SU-DHL-6 (cell line): Measurements from ENCODE around the gene LDLRAD2.
"Not testable (repeated sequence)": the region's sequence is repeated elsewhere in the genome, so short reads cannot be mapped to it uniquely, and the experiment has no call there.

Experiments used
- H2AFZ ChIP-seq: fragments of 200-600 bp; sonication (generic); 2 replicates; pipeline ENCODE4 v1.6.1; 2014; ENCODE audit warnings: low read depth, mild to moderate bottlenecking, moderate library complexity, mixed read lengths, antibody characterized with exemption, low read length; ENCODE audit not compliant: severe bottlenecking
- H3F3A ChIP-seq: fragments of 200-600 bp; shearing (Covaris generic); 2 replicates; pipeline ENCODE4 v1.6.0; 2016; ENCODE audit warnings: antibody characterized with exemption, mild to moderate bottlenecking; ENCODE audit not compliant: insufficient read depth
- H3K27ac ChIP-seq: fragments of 200-600 bp; sonication (generic); 2 replicates; pipeline ENCODE4 v1.5.1; 2016; ENCODE audit warnings: low read depth, mild to moderate bottlenecking, low read length, moderate library complexity, mixed read lengths
- H3K27me3 ChIP-seq: fragments of 200-600 bp; sonication (generic), shearing (Covaris generic); 2 replicates; pipeline ENCODE4 v1.6.0; 2014; ENCODE audit warnings: mild to moderate bottlenecking, low read length
- H3K36me3 ChIP-seq: fragments of 200-600 bp; sonication (generic); 2 replicates; pipeline ENCODE4 v1.6.1; 2014; ENCODE audit warnings: mild to moderate bottlenecking, low read length, mixed read lengths
- H3K4me2 ChIP-seq: fragments of 300-600, 200-600 bp; shearing (Covaris generic), sonication (generic); 2 replicates; pipeline ENCODE4 v1.6.0; 2014; ENCODE audit warnings: low read length, low read depth, mild to moderate bottlenecking; ENCODE audit not compliant: poor library complexity, severe bottlenecking
- H3K4me3 ChIP-seq: fragments of 200-600 bp; sonication (generic); 2 replicates; pipeline ENCODE4 v1.5.1; 2014; ENCODE audit warnings: antibody characterized with exemption, low read length, mild to moderate bottlenecking, mixed read lengths; ENCODE audit not compliant: insufficient read depth, poor library complexity, severe bottlenecking
- H3K79me2 ChIP-seq: fragments of 200-600 bp; sonication (generic); 2 replicates; pipeline ENCODE4 v1.6.1; 2014; ENCODE audit warnings: mild to moderate bottlenecking, low read length, moderate library complexity; ENCODE audit not compliant: insufficient read depth
- H3K9ac ChIP-seq: fragments of 200-600 bp; sonication (generic); 2 replicates; pipeline ENCODE4 v1.7.0; 2014; ENCODE audit warnings: mild to moderate bottlenecking, low read length
- H3K9me2 ChIP-seq: fragments of 200-600 bp; sonication (generic); replicated peaks from 2 replicates; pipeline ENCODE4 v1.6.1; 2014; ENCODE audit warnings: low read length; ENCODE audit not compliant: insufficient read depth
- H3K9me3 ChIP-seq: fragments of 200-600 bp; sonication (generic); 2 replicates; pipeline ENCODE4 v1.6.1; 2014; ENCODE audit warnings: low read length, mixed read lengths; ENCODE audit not compliant: insufficient read depth
- H4K20me1 ChIP-seq: fragments of 200-600 bp; sonication (generic); 2 replicates; pipeline ENCODE4 v1.6.1; 2014; ENCODE audit warnings: low read depth, mild to moderate bottlenecking, antibody characterized with exemption, low read length, moderate library complexity, mixed read lengths
- CTCF ChIP-seq: fragments of 200-600 bp; sonication (generic); IDR thresholded peaks from one replicate; pipeline ENCODE4 v1.5.1; 2017; ENCODE audit warnings: antibody characterized with exemption, mild to moderate bottlenecking, low read length, moderate library complexity; ENCODE audit not compliant: insufficient read depth, poor library complexity, severe bottlenecking
- EZH2phosphoT487 ChIP-seq: fragments of 200-600 bp; sonication (generic), shearing (Covaris generic); conservative IDR thresholded peaks from 2 replicates; pipeline ENCODE4 v1.6.1; 2018; ENCODE audit warnings: mild to moderate bottlenecking, antibody characterized with exemption, low read length, moderate library complexity, mixed read lengths

LDLRAD2 gene

DNA sequence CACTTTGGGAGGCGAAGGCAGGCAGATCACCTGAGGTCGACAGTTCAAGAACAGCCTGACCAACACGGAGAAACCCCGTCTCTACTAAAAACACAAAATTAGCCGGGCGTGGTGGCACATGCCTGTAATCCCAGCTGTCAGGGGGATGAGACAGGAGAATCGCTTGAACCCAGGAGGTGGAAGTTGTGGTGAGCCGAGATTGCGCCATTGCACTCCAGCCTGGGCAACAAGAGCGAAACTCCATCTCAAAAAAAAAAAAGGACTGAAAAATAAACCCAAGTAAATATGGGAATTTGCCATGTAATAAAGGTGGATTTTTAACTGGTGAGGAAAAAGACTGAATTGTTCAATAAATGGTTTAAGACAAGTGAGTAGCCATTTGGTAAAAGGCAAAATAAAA is 40.4 kb upstream of the LDLRAD2 start:
- H3K27me3 ChIP-seq, H2AFZ ChIP-seq, H3K4me3 ChIP-seq, H3K9me3 ChIP-seq, H3K27ac ChIP-seq, H3K9ac ChIP-seq, H3F3A ChIP-seq, H4K20me1 ChIP-seq, H3K4me2 ChIP-seq, H3K36me3 ChIP-seq, H3K9me2 ChIP-seq: not testable (repeated sequence)
- H3K79me2 ChIP-seq, result peaks cover 98% of the 10 kb centered on the region

DNA sequence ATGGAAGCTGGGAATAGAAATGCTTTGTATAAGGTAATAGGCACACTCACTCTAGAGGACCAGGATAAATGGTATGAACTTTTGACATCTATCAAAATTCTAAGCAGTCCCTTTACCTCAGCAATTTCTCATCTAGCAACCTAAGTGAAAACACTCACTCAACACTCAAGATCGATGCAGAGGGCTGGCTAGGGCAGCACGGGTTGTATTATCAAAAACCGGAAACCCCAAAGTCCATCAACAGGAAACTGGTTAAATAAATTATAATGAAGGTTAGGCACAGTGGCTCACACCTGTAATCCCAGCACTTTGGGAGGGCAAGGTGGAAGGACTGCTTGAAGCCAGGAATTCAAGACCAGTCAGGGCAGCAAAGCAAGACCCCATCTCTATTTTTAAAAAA is 38.5 kb upstream of the LDLRAD2 start:
- TF ChIP-seq CTCF, result no peak
- TF ChIP-seq EZH2phosphoT487, result no peak
- Histone ChIP-seq H3K27me3 (no peaks in the 10 kb centered on the region), H3K9me2 (no peaks in the 10 kb centered on the region), H3K4me2 (peak overlapping the region; percentile 15), H3K9ac (no peak overlapping the region), H3K27ac (no peak overlapping the region), H4K20me1 (peaks cover 14% of the 10 kb centered on the region; the same call in 1 of the 2 replicates), H3F3A (no peaks in the 10 kb centered on the region; the same call in 1 of the 2 replicates), H2AFZ (no peak overlapping the region), H3K4me3 (no peak overlapping the region), H3K36me3 (no peaks in the 10 kb centered on the region), H3K79me2 (peaks cover 98% of the 10 kb centered on the region), H3K9me3 (no peaks in the 10 kb centered on the region)

DNA sequence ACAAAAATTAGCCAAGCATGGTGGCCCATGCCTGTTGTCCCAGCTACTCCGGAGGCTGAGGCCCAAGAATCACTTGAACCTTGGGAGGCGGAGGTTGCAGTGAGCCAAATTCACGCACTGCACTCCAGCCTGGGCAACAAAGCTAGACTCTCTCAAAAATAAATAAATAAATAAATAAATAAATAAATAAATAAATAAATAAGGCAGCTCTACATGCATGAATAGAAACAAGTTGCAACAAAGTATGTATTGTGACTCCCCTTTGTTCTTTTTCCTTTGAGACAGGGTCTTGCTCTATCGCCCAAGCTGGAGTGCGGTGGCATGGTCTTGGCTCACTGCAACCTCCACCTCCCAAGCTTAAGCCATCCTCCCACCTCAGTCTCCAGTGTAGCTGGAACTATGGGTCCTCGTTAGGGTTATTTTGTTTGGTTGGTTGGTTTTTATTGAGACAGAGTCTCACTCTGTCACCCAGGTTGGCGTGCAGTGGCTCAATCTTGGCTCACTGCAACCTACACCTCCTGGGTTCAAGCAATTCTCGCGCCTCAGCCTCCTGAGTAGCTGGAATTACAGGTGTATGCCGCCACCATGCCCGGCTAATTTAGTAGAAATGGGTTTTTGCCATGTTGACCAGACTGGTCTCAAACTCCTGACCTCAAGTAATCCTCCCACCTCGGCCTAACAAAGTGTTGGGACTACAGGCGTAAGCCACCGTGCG is 37.1 kb upstream of the LDLRAD2 start:
- no peak overlapping the region for H3K27ac ChIP-seq
- TF ChIP-seq CTCF (no peak), EZH2phosphoT487 (no peak)
- no peak overlapping the region for H3K4me2 ChIP-seq
- peaks cover 98% of the 10 kb centered on the region for H3K79me2 ChIP-seq
- H2AFZ ChIP-seq, result no peak overlapping the region
- no peaks in the 10 kb centered on the region for H3K9me3 ChIP-seq
- no peak overlapping the region for H3K9ac ChIP-seq
- H4K20me1 ChIP-seq, result peaks cover 14% of the 10 kb centered on the region; the same call in 1 of the 2 replicates
- H3K27me3 ChIP-seq, result no peaks in the 10 kb centered on the region
- H3K36me3 ChIP-seq, result no peaks in the 10 kb centered on the region
- H3K4me3 ChIP-seq, result no peak overlapping the region
- no peaks in the 10 kb centered on the region for H3K9me2 ChIP-seq
- H3F3A ChIP-seq, result no peaks in the 10 kb centered on the region; the same call in 1 of the 2 replicates

DNA sequence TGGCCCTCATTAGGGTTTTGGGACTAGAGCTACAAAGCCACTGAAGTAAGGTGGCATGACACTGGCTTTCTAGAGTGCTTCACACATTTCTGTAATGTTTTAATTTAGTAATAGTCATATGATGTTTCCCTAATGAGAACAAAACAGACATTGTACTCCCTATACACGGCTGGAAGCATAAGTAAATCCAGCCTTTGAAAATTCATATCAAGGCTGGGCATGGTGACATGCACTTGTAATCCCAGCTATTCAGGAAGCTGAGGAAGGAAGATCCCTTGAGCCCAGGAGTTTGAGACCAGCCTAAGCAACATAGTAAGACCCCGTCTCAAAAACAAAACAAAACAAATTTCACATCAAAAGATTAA is 36.5 kb upstream of the LDLRAD2 start:
- Histone ChIP-seq H3K9ac (no peak overlapping the region), H3K4me2 (no peak overlapping the region), H3K9me3 (no peaks in the 10 kb centered on the region), H3K9me2 (no peaks in the 10 kb centered on the region), H3K27ac (no peak overlapping the region), H3K79me2 (peaks cover 98% of the 10 kb centered on the region), H4K20me1 (peaks cover 14% of the 10 kb centered on the region; the same call in 1 of the 2 replicates), H3K27me3 (no peaks in the 10 kb centered on the region), H3K4me3 (no peak overlapping the region), H2AFZ (no peak overlapping the region), H3K36me3 (no peaks in the 10 kb centered on the region), H3F3A (no peaks in the 10 kb centered on the region; the same call in 1 of the 2 replicates)
- TF ChIP-seq EZH2phosphoT487 (no peak), CTCF (no peak)
